Daoy (cell line): ENCODE data around the gene MOB3B. TPM values are rescaled to one million over a fixed set of nuclear protein-coding genes. Genes with fewer than 3 reads are reported as not detected.
"Not testable (repeated sequence)": the region's sequence is repeated elsewhere in the genome, so short reads cannot be mapped to it uniquely, and the experiment has no call there.

Source experiments
- DNase-seq: peaks from one replicate; pipeline ENCODE4 v3.0.0-alpha.2; 2015; ENCODE audit warnings: low read depth
- total RNA-seq: library from RNA; depleted of rRNA; stranded (reverse); fragments of >200 nt; shearing (Covaris generic); gene quantifications from 2 replicates; pipeline ENCODE4 v1.2.3, GENCODE V29; 2014

The MOB3B gene
- total RNA-seq, 1 experiment from 2014 or later, result 0.91 TPM

DNA sequence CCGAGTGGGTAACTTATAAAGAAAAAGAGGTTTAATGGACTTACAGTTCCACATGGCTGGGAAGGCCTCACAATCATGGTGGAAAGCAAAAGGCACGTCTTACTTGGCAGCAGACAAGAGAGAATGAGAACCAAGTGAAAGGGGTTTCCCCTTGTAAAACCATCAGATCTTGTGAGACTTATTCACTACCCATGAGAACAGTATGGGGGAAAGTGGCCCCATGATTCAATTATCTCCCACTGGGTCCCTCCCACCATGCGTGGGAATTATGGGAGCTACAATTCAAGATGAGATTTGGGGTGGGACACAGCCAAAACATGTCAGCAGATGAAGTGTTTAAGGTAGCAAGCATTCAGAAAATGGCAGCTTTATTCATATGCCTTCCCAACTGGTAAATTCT lies 81.3 kb downstream of the MOB3B start:
- DNase-seq, result not testable (repeated sequence)

- DNase-seq, result no peak
Measured at GRCh38 chr9:27447031-27447683, 82.5 kb downstream of the MOB3B start.

DNA sequence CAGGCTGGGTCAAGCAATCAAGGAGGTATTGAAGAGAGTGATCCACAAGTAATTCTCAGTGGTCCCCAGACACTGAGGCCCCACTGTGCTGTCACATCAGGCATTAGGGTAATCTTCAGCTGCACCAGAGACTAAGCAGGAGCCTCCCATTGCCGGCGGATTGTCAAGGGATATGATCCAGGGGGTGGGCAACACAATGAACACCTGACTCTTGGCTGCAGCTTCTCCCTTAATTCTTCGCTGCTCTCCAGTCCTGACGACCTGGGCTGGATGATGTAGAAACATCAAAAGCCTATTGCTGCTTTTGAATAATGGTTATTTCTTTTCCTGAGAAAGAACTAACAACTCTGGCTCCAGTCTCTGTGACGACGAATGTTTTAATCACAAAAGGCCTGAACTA lies 83.9 kb downstream of the MOB3B start:
- DNase-seq, result no peak

DNA sequence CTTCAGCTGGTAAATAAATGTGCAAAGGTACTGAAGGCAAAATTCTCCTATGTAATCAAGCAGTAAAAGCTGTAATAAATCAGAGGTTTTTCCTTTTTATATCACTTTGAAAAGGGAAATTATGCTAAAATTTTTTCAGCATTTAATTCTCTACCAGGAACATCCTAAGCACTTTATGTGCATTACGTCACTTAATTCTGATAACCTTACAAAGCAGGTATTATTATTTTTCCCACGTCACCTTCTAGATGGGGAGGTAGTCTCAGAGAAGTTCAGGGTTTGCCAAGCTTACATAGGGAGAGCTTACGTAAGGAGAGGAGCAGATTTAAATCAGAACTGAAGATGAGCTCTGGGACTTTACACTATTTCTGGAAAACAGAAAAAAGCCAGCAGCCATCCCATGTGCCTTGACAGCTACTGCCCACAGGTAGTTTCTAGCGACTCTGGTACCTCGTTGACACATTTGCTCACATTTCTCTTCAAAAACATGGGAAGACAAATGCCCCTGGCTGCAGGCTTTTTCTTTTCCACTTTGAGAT lies 84.5 kb downstream of the MOB3B start:
- no peak for DNase-seq

DNA sequence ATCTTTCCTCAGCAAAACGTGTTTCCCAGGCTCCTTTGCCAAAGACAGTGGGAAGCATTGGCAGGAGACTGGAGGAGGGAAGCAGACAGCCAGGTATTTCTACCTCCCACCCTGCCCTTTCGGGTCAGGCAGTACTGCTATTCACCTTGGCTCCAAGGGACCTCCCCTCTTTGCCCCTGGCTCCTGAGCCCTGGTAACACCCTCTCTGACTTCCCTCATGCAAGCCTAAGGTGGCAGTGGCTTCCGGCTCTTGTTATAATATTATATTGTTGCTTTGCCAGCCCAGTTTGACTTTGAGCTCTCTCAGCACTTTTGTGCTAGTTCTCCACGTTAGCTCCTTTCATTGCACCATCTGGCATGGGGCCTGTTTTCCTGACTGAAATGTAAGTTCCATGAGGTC lies 87.2 kb downstream of the MOB3B start:
- DNase-seq, result no peak

GRCh38 chr9:27441741-27442070 lies 87.9 kb downstream of the MOB3B start:
- no peak for DNase-seq

- DNase-seq, result peak; percentile 68
Measured at GRCh38 chr9:27440888-27441740, 88.5 kb downstream of the MOB3B start.

GRCh38 chr9:27438522-27438921 lies 91.1 kb downstream of the MOB3B start:
- DNase-seq, result no peak

DNA sequence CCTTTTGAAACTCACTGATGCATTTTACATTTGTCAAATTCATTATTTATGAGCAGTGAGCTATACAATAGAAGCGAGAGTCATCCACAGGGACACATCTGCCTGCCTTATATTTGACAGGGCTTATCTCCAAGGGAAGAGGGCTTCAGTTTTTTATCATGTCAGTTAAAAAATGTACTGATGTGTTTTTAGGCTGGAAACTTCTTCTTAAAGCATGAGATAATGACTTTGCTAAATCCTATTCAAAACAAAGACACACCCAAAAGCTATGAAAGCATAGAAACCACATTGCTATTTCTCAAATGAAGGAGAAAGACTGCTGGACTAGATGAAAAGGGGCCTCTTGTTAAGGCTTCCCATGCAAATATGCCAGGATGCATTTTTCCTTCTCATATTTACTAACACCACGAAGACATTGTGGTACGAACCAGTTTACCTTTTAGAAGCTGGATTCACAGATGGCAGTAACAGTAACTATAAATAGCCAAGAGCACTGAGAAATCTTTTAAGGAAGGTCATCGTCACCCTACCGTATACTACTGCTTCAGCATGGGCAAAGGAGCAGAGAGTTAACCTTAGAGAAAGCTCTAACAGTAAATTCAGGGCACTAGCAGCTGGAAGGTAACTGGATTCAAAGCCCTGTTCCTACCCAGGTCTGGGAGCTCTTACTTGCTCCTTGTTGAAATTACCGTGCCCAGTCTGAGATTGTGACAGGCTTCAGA lies 91.8 kb downstream of the MOB3B start:
- no peak for DNase-seq

DNA sequence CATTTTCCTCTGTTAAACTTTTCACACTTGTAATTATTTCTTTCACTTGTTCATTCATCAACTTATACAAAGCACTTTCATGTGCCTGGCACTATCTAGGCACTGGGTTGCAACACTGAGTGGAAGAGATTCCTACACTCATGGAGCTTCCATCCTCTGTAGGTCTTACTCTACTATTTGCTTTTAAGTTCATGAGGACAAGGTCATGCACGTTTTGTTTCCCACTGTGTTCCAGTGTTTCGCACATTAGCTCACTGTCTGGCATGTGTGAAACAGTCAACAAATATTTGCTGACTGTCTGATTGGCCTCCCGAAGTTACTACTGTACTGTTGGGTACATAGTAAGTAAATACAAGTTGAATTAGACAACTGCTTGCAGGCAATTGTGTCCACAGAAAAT lies 93.4 kb downstream of the MOB3B start:
- DNase-seq, result no peak

GRCh38 chr9:27433631-27434325 lies 95.8 kb downstream of the MOB3B start:
- DNase-seq, result no peak

GRCh38 chr9:27432308-27432707 lies 97.3 kb downstream of the MOB3B start:
- DNase-seq, result no peak

DNA sequence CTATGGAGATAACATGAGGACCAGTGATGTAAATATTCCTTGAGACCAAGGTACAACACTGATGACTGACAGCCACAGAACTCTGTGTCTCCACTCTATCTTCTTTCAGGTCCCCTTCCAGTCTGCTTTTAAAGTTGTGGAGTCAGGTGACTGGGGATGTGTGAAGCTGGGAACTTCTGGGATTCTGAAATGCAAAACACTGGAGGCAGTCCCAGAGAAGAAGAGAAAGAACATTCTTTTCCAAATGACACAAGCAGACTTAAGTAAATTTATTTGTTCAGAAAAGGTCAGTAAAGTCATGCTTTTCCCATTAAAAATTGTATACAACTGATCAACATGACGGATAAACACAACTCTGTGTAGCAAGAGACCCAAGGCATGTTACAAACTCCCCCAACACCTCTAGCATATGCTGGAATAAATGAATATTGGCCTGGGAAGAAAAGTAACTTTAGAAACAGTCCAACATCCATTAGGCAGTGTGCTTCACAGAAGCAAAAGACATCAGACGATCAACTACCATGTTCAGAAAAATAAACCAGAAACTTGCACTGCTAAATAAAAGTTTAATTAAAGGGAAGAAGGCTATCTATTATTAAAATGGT lies 98.0 kb downstream of the MOB3B start:
- no peak for DNase-seq

- no peak for DNase-seq
Measured at GRCh38 chr9:27430750-27431535, 98.7 kb downstream of the MOB3B start.

- no peak for DNase-seq
Measured at GRCh38 chr9:27429917-27430316, 99.7 kb downstream of the MOB3B start.

GRCh38 chr9:27429436-27429835 lies 100.2 kb downstream of the MOB3B start:
- DNase-seq, result no peak

DNA sequence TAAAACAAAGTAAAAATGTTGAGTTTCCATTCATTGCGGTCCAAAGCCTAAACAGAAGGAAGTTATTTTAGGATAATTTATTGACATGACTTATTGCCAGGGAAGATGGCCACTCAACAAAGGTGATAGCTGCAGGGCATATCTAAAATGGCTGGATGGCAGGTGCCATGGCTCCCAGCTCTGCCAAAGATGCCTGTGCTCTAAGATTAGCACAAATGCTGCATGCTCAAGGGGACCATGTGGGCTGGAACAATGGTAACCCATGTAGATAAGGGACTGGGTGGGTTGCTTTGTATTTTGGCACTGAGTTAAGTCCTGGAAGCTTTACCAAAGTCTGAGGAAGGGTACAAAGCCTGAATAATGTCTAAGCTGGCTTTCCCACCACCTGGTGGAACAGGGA lies 101.1 kb downstream of the MOB3B start:
- no peak for DNase-seq

GRCh38 chr9:27427272-27427643 lies 102.4 kb downstream of the MOB3B start:
- peak; percentile 81 for DNase-seq

- no peak for DNase-seq
Measured at GRCh38 chr9:27426511-27427271, 102.9 kb downstream of the MOB3B start.
